ENCODE measurements around the gene RERE. TPM values are rescaled to one million over a fixed set of nuclear protein-coding genes. Genes with fewer than 3 reads are reported as not detected.

RERE gene
- total and polyA plus RNA-seq, 2 donors, result 69.0 to 168 TPM

GRCh38 chr1:8338526-8339202 is 478.8 kb downstream of the RERE start:
- 95% methylated on average over 26 of the region's 26 CpGs for WGBS
- DNase-seq (ENCODE audit: extremely low spot score), result no peak
- no peaks in the 10 kb centered on the region for H3K4me1 ChIP-seq (ENCODE audit: insufficient read depth)
- no peak overlapping the region for H3K4me3 ChIP-seq (ENCODE audit: low read depth, low read length)
- no peaks in the 10 kb centered on the region for H3K36me3 ChIP-seq (ENCODE audit: insufficient read depth)
- H3K27ac ChIP-seq (ENCODE audit: low read depth), result no peak overlapping the region

- 95% methylated on average over 25 of the region's 25 CpGs for WGBS
- no peak overlapping the region for H3K4me3 ChIP-seq (ENCODE audit: low read depth, low read length)
- no peaks in the 10 kb centered on the region for H3K4me1 ChIP-seq (ENCODE audit: insufficient read depth)
- no peak for DNase-seq (ENCODE audit: extremely low spot score)
- H3K36me3 ChIP-seq (ENCODE audit: insufficient read depth), result no peaks in the 10 kb centered on the region
- no peak overlapping the region for H3K27ac ChIP-seq (ENCODE audit: low read depth)
These were observed 479.5 kb downstream of the RERE start for GRCh38 chr1:8337776-8338525.

- 96% methylated on average over 27 of the region's 27 CpGs for WGBS
- Histone ChIP-seq H3K27ac (ENCODE audit: low read depth) (no peak overlapping the region), H3K4me1 (ENCODE audit: insufficient read depth) (no peaks in the 10 kb centered on the region), H3K36me3 (ENCODE audit: insufficient read depth) (no peaks in the 10 kb centered on the region), H3K4me3 (ENCODE audit: low read depth, low read length) (no peak overlapping the region)
- no peak for DNase-seq (ENCODE audit: extremely low spot score)
These were observed 482.2 kb downstream of the RERE start for GRCh38 chr1:8335246-8335645.

GRCh38 chr1:8334106-8334851 is 483.2 kb downstream of the RERE start:
- no peak for DNase-seq (ENCODE audit: extremely low spot score)
- no peak overlapping the region for H3K27ac ChIP-seq (ENCODE audit: low read depth)
- 94% methylated on average over 24 of the region's 24 CpGs for WGBS
- H3K4me3 ChIP-seq (ENCODE audit: low read depth, low read length), result no peak overlapping the region
- no peaks in the 10 kb centered on the region for H3K4me1 ChIP-seq (ENCODE audit: insufficient read depth)
- no peaks in the 10 kb centered on the region for H3K36me3 ChIP-seq (ENCODE audit: insufficient read depth)

GRCh38 chr1:8333246-8333987 is 484.0 kb downstream of the RERE start:
- H3K4me3 ChIP-seq (ENCODE audit: low read depth, low read length), result no peak overlapping the region
- no peak for DNase-seq (ENCODE audit: extremely low spot score)
- WGBS, result 91% methylated on average over 16 of the region's 16 CpGs
- H3K36me3 ChIP-seq (ENCODE audit: insufficient read depth), result no peaks in the 10 kb centered on the region
- no peaks in the 10 kb centered on the region for H3K4me1 ChIP-seq (ENCODE audit: insufficient read depth)
- H3K27ac ChIP-seq (ENCODE audit: low read depth), result no peak overlapping the region

- 93% methylated on average over 16 of the region's 16 CpGs for WGBS
- Histone ChIP-seq H3K4me3 (ENCODE audit: low read depth, low read length) (no peak overlapping the region), H3K36me3 (ENCODE audit: insufficient read depth) (no peaks in the 10 kb centered on the region), H3K27ac (ENCODE audit: low read depth) (no peak overlapping the region), H3K4me1 (ENCODE audit: insufficient read depth) (no peaks in the 10 kb centered on the region)
- DNase-seq (ENCODE audit: extremely low spot score), result no peak
These were observed 484.6 kb downstream of the RERE start for GRCh38 chr1:8332806-8333205.

- no peak overlapping the region for H3K27ac ChIP-seq (ENCODE audit: low read depth)
- DNase-seq (ENCODE audit: extremely low spot score), result no peak
- H3K36me3 ChIP-seq (ENCODE audit: insufficient read depth), result no peaks in the 10 kb centered on the region
These were observed 486.9 kb downstream of the RERE start for GRCh38 chr1:8330271-8331125.

GRCh38 chr1:8329858-8330257 is 487.6 kb downstream of the RERE start:
- H3K4me3 ChIP-seq (ENCODE audit: low read depth, low read length), result no peak overlapping the region
- no peaks in the 10 kb centered on the region for H3K36me3 ChIP-seq (ENCODE audit: insufficient read depth)
- 90% methylated on average over 14 of the region's 14 CpGs for WGBS
- no peak overlapping the region for H3K27ac ChIP-seq (ENCODE audit: low read depth)
- no peaks in the 10 kb centered on the region for H3K4me1 ChIP-seq (ENCODE audit: insufficient read depth)
- no peak for DNase-seq (ENCODE audit: extremely low spot score)

More at GRCh38 chr1:8330271-8331125, 486.9 kb downstream of the RERE start:
- H3K4me1 ChIP-seq (ENCODE audit: insufficient read depth), result no peaks in the 10 kb centered on the region
- no peak overlapping the region for H3K4me3 ChIP-seq (ENCODE audit: low read depth, low read length)
- WGBS, result 95% methylated on average over 47 of the region's 47 CpGs

GRCh38 chr1:8329439-8329838 is 488.0 kb downstream of the RERE start:
- Histone ChIP-seq H3K4me3 (ENCODE audit: low read depth, low read length) (no peak overlapping the region), H3K27ac (ENCODE audit: low read depth) (no peak overlapping the region), H3K4me1 (ENCODE audit: insufficient read depth) (no peaks in the 10 kb centered on the region), H3K36me3 (ENCODE audit: insufficient read depth) (no peaks in the 10 kb centered on the region)
- WGBS, result 83% methylated on average over 12 of the region's 12 CpGs
- no peak for DNase-seq (ENCODE audit: extremely low spot score)

- no peak for DNase-seq (ENCODE audit: extremely low spot score)
- H3K36me3 ChIP-seq (ENCODE audit: insufficient read depth), result no peaks in the 10 kb centered on the region
- WGBS, result 96% methylated on average over 18 of the region's 18 CpGs
These were observed 489.2 kb downstream of the RERE start for GRCh38 chr1:8328271-8328670.

GRCh38 chr1:8326265-8326664 is 491.2 kb downstream of the RERE start:
- 91% methylated on average over 13 of the region's 13 CpGs for WGBS
- no peak overlapping the region for H3K4me3 ChIP-seq (ENCODE audit: low read depth, low read length)
- DNase-seq (ENCODE audit: extremely low spot score), result no peak
- H3K36me3 ChIP-seq (ENCODE audit: insufficient read depth), result no peaks in the 10 kb centered on the region
- H3K27ac ChIP-seq (ENCODE audit: low read depth), result no peak overlapping the region
- H3K4me1 ChIP-seq (ENCODE audit: insufficient read depth), result no peaks in the 10 kb centered on the region

More at GRCh38 chr1:8328271-8328670, 489.2 kb downstream of the RERE start:
- Histone ChIP-seq H3K27ac (ENCODE audit: low read depth) (no peak overlapping the region), H3K4me1 (ENCODE audit: insufficient read depth) (no peaks in the 10 kb centered on the region), H3K4me3 (ENCODE audit: low read depth, low read length) (no peak overlapping the region)

- no peak overlapping the region for H3K4me3 ChIP-seq (ENCODE audit: low read depth, low read length)
- DNase-seq (ENCODE audit: extremely low spot score), result no peak
- no peak overlapping the region for H3K27ac ChIP-seq (ENCODE audit: low read depth)
- no peaks in the 10 kb centered on the region for H3K4me1 ChIP-seq (ENCODE audit: insufficient read depth)
- WGBS, result 93% methylated on average over 21 of the region's 21 CpGs
- no peaks in the 10 kb centered on the region for H3K36me3 ChIP-seq (ENCODE audit: insufficient read depth)
These were observed 491.7 kb downstream of the RERE start for GRCh38 chr1:8325771-8326170.
